ENCODE results near the gene PSMB5. TPM values are rescaled to one million over a fixed set of nuclear protein-coding genes. Genes with fewer than 3 reads are reported as not detected.

The PSMB5 gene
- total and polyA plus RNA-seq, 2 of the 13 experiments (the other 11 are each of a cell fraction or from before 2014, with no cell fraction given): 705 to 871 TPM

GRCh38 chr14:23071244-23071920 is 36.7 kb upstream of the PSMB5 start (continued):
- TF ChIP-seq ZNF503 (CRISPR knock-in tag; IDR thresholded peaks at IDR 0.05): no peak; the same call in 1 of the 2 replicates
- TF ChIP-seq JUND (CRISPR knock-in tag; IDR thresholded peaks at IDR 0.05): no peak
- TF ChIP-seq KDM5B (CRISPR knock-in tag; IDR thresholded peaks at IDR 0.05; ENCODE audit: borderline replicate concordance): peak; percentile 86; the same call in 1 of the 2 replicates
- peak; percentile 70; the same call in 1 of the 2 replicates for TF ChIP-seq ZNF337 (CRISPR knock-in tag; IDR thresholded peaks at IDR 0.05; ENCODE audit: borderline replicate concordance, low read depth)
- TF ChIP-seq ZBTB14 (CRISPR knock-in tag; IDR thresholded peaks at IDR 0.05): no peak
- peak; percentile 46; the same call in 1 of the 2 replicates for TF ChIP-seq FIP1L1 (IDR thresholded peaks at IDR 0.05; ENCODE audit: borderline replicate concordance, insufficient read depth, low read depth, low read length)
- TF ChIP-seq CHD2 (IDR thresholded peaks at IDR 0.05; ENCODE audit: low read depth, low read length): no peak
- peak; percentile 61; the same call in 1 of the 2 replicates for TF ChIP-seq ZNF136 (CRISPR knock-in tag; IDR thresholded peaks at IDR 0.05; ENCODE audit: low read depth)
- TF ChIP-seq ZNF34 (CRISPR knock-in tag; IDR thresholded peaks at IDR 0.05; ENCODE audit: borderline replicate concordance): no peak; the same call in 1 of the 2 replicates
- no peak for TF ChIP-seq NFE2L1 (CRISPR knock-in tag; IDR thresholded peaks at IDR 0.05; ENCODE audit: borderline replicate concordance)
- TF ChIP-seq SALL1 (CRISPR knock-in tag; IDR thresholded peaks at IDR 0.05): peak; percentile 94
- no peak for TF ChIP-seq ZNF326 (CRISPR knock-in tag; IDR thresholded peaks at IDR 0.05; ENCODE audit: borderline replicate concordance)
- no peak for TF ChIP-seq RFX3 (CRISPR knock-in tag; IDR thresholded peaks at IDR 0.05)
- TF ChIP-seq CBX2 (IDR thresholded peaks at IDR 0.05; ENCODE audit: low read depth, low read length): no peak
- no peak for TF ChIP-seq CBX2 (CRISPR knock-in tag; IDR thresholded peaks at IDR 0.05; ENCODE audit: low read depth)
- TF ChIP-seq FOXK2 (IDR thresholded peaks at IDR 0.05): no peak
- no peak; the same call in 1 of the 2 replicates for TF ChIP-seq ZBTB21 (CRISPR knock-in tag; IDR thresholded peaks at IDR 0.05)
- TF ChIP-seq ZNF3 (CRISPR knock-in tag; IDR thresholded peaks at IDR 0.05): 0 out of 2 replicates have a peak, but pooled peaks have one; percentile 3
- TF ChIP-seq TOE1 (CRISPR knock-in tag; IDR thresholded peaks at IDR 0.05): peak; percentile 83; the same call in 1 of the 2 replicates
- TF ChIP-seq SMC3 (IDR thresholded peaks at IDR 0.05; ENCODE audit: low read length): no peak; the same call in 1 of the 2 replicates
- TF ChIP-seq ZNF790 (CRISPR knock-in tag; IDR thresholded peaks at IDR 0.05; ENCODE audit: borderline replicate concordance): peak; percentile 41; the same call in 1 of the 2 replicates
- no peak; the same call in 1 of the 2 replicates for TF ChIP-seq NRL (CRISPR knock-in tag; IDR thresholded peaks at IDR 0.05; ENCODE audit: borderline replicate concordance)
- peak; percentile 90; the same call in 1 of the 2 replicates for TF ChIP-seq THAP9 (CRISPR knock-in tag; IDR thresholded peaks at IDR 0.05; ENCODE audit: borderline replicate concordance)
